ENCODE measurements around the gene FRS3.

The FRS3 gene

GRCh38 chr6:41790045-41790444 lies 10.3 kb upstream of the FRS3 start:
- Histone ChIP-seq H3K4me1 (ENCODE audit: control insufficient read depth, insufficient read depth, low read length) (peaks cover 6% of the 10 kb centered on the region; the same call in 1 of the 2 replicates), H3K36me3 (ENCODE audit: control insufficient read depth, insufficient read depth, low read length) (peaks cover 44% of the 10 kb centered on the region), H3K27ac (ENCODE audit: low read depth, low read length) (no peak overlapping the region), H3K4me3 (ENCODE audit: low read depth, low read length) (no peak overlapping the region), H3K9me3 (ENCODE audit: control insufficient read depth, insufficient read depth, low read depth, low read length) (no peaks in the 10 kb centered on the region), H3K9ac (ENCODE audit: low read length) (no peak overlapping the region), H3K27me3 (ENCODE audit: control insufficient read depth, insufficient read depth, low read length) (peaks cover 12% of the 10 kb centered on the region)

GRCh38 chr6:41789390-41789724 lies 9.7 kb upstream of the FRS3 start:
- Histone ChIP-seq H3K27ac (ENCODE audit: low read depth, low read length) (no peak overlapping the region), H3K36me3 (ENCODE audit: control insufficient read depth, insufficient read depth, low read length) (peaks cover 38% of the 10 kb centered on the region), H3K9ac (ENCODE audit: low read length) (no peak overlapping the region)

GRCh38 chr6:41787219-41787917 lies 7.7 kb upstream of the FRS3 start, which contains the start of gene TOMM6:
Gene TOMM6 (plus strand): TSS chr6:41787694. CDS start chr6:41787698, 4 bp downstream.
- Histone ChIP-seq H3K9ac (ENCODE audit: low read length) (peak within 1 kb of the TSS; percentile 92), H3K36me3 (ENCODE audit: control insufficient read depth, insufficient read depth, low read length) (peaks cover 35% of the 10 kb centered on the region), H3K9me3 (ENCODE audit: control insufficient read depth, insufficient read depth, low read depth, low read length) (no peaks in the 10 kb centered on the region), H3K4me1 (ENCODE audit: control insufficient read depth, insufficient read depth, low read length) (peaks cover 6% of the 10 kb centered on the region; the same call in 1 of the 2 replicates), H3K27me3 (ENCODE audit: control insufficient read depth, insufficient read depth, low read length) (peaks cover 38% of the 10 kb centered on the region), H3K4me3 (ENCODE audit: low read depth, low read length) (peak within 1 kb of the TSS; percentile 91), H3K27ac (ENCODE audit: low read depth, low read length) (peak within 1 kb of the TSS; percentile 93)

More at GRCh38 chr6:41789390-41789724, 9.7 kb upstream of the FRS3 start:
- no peak overlapping the region for H3K4me3 ChIP-seq (ENCODE audit: low read depth, low read length)
- no peaks in the 10 kb centered on the region for H3K9me3 ChIP-seq (ENCODE audit: control insufficient read depth, insufficient read depth, low read depth, low read length)
- peaks cover 6% of the 10 kb centered on the region; the same call in 1 of the 2 replicates for H3K4me1 ChIP-seq (ENCODE audit: control insufficient read depth, insufficient read depth, low read length)
- peaks cover 18% of the 10 kb centered on the region for H3K27me3 ChIP-seq (ENCODE audit: control insufficient read depth, insufficient read depth, low read length)

GRCh38 chr6:41786451-41787218 lies 6.9 kb upstream of the FRS3 start:
- H3K9ac ChIP-seq (ENCODE audit: low read length): peak overlapping the region; percentile 92
- H3K4me1 ChIP-seq (ENCODE audit: control insufficient read depth, insufficient read depth, low read length): peaks cover 6% of the 10 kb centered on the region; the same call in 1 of the 2 replicates
- H3K36me3 ChIP-seq (ENCODE audit: control insufficient read depth, insufficient read depth, low read length): peaks cover 27% of the 10 kb centered on the region
- no peak overlapping the region for H3K27ac ChIP-seq (ENCODE audit: low read depth, low read length)
- peak overlapping the region; percentile 91 for H3K4me3 ChIP-seq (ENCODE audit: low read depth, low read length)
- H3K27me3 ChIP-seq (ENCODE audit: control insufficient read depth, insufficient read depth, low read length): peaks cover 43% of the 10 kb centered on the region
- no peaks in the 10 kb centered on the region for H3K9me3 ChIP-seq (ENCODE audit: control insufficient read depth, insufficient read depth, low read depth, low read length)

- no peak overlapping the region for H3K27ac ChIP-seq (ENCODE audit: low read depth, low read length)
Measured at GRCh38 chr6:41785689-41786450, 6.2 kb upstream of the FRS3 start.

GRCh38 chr6:41785254-41785653 lies 5.6 kb upstream of the FRS3 start:
- Histone ChIP-seq H3K9me3 (ENCODE audit: control insufficient read depth, insufficient read depth, low read depth, low read length) (no peaks in the 10 kb centered on the region), H3K27me3 (ENCODE audit: control insufficient read depth, insufficient read depth, low read length) (peaks cover 54% of the 10 kb centered on the region), H3K36me3 (ENCODE audit: control insufficient read depth, insufficient read depth, low read length) (peaks cover 14% of the 10 kb centered on the region), H3K4me1 (ENCODE audit: control insufficient read depth, insufficient read depth, low read length) (peaks cover 11% of the 10 kb centered on the region), H3K27ac (ENCODE audit: low read depth, low read length) (no peak overlapping the region), H3K4me3 (ENCODE audit: low read depth, low read length) (no peak overlapping the region), H3K9ac (ENCODE audit: low read length) (no peak overlapping the region)

More at GRCh38 chr6:41785689-41786450, 6.2 kb upstream of the FRS3 start:
- Histone ChIP-seq H3K36me3 (ENCODE audit: control insufficient read depth, insufficient read depth, low read length) (peaks cover 21% of the 10 kb centered on the region), H3K9me3 (ENCODE audit: control insufficient read depth, insufficient read depth, low read depth, low read length) (no peaks in the 10 kb centered on the region), H3K4me3 (ENCODE audit: low read depth, low read length) (peak overlapping the region; percentile 91), H3K27me3 (ENCODE audit: control insufficient read depth, insufficient read depth, low read length) (peaks cover 51% of the 10 kb centered on the region), H3K9ac (ENCODE audit: low read length) (peak overlapping the region; percentile 51), H3K4me1 (ENCODE audit: control insufficient read depth, insufficient read depth, low read length) (peaks cover 11% of the 10 kb centered on the region)

- H3K27ac ChIP-seq (ENCODE audit: low read depth, low read length): no peak overlapping the region
- no peak overlapping the region for H3K4me3 ChIP-seq (ENCODE audit: low read depth, low read length)
- H3K9ac ChIP-seq (ENCODE audit: low read length): no peak overlapping the region
- H3K27me3 ChIP-seq (ENCODE audit: control insufficient read depth, insufficient read depth, low read length): peaks cover 54% of the 10 kb centered on the region
- no peaks in the 10 kb centered on the region for H3K9me3 ChIP-seq (ENCODE audit: control insufficient read depth, insufficient read depth, low read depth, low read length)
- peaks cover 11% of the 10 kb centered on the region for H3K4me1 ChIP-seq (ENCODE audit: control insufficient read depth, insufficient read depth, low read length)
- peaks cover 9% of the 10 kb centered on the region for H3K36me3 ChIP-seq (ENCODE audit: control insufficient read depth, insufficient read depth, low read length)
Measured at GRCh38 chr6:41784581-41785171, 5.0 kb upstream of the FRS3 start.

- Histone ChIP-seq H3K4me1 (ENCODE audit: control insufficient read depth, insufficient read depth, low read length) (peaks cover 18% of the 10 kb centered on the region), H3K9ac (ENCODE audit: low read length) (no peak overlapping the region), H3K9me3 (ENCODE audit: control insufficient read depth, insufficient read depth, low read depth, low read length) (no peaks in the 10 kb centered on the region), H3K27me3 (ENCODE audit: control insufficient read depth, insufficient read depth, low read length) (peaks cover 54% of the 10 kb centered on the region), H3K27ac (ENCODE audit: low read depth, low read length) (no peak overlapping the region), H3K4me3 (ENCODE audit: low read depth, low read length) (no peak overlapping the region), H3K36me3 (ENCODE audit: control insufficient read depth, insufficient read depth, low read length) (no peaks in the 10 kb centered on the region)
Measured at GRCh38 chr6:41783106-41783780, 3.5 kb upstream of the FRS3 start.

GRCh38 chr6:41781366-41781730 lies 1.6 kb upstream of the FRS3 start:
- Histone ChIP-seq H3K36me3 (ENCODE audit: control insufficient read depth, insufficient read depth, low read length) (no peaks in the 10 kb centered on the region), H3K27ac (ENCODE audit: low read depth, low read length) (no peak overlapping the region), H3K9ac (ENCODE audit: low read length) (no peak overlapping the region), H3K4me1 (ENCODE audit: control insufficient read depth, insufficient read depth, low read length) (peaks cover 18% of the 10 kb centered on the region), H3K4me3 (ENCODE audit: low read depth, low read length) (peak overlapping the region; percentile 82), H3K9me3 (ENCODE audit: control insufficient read depth, insufficient read depth, low read depth, low read length) (no peaks in the 10 kb centered on the region), H3K27me3 (ENCODE audit: control insufficient read depth, insufficient read depth, low read length) (peaks cover 54% of the 10 kb centered on the region)

All from HUES6 (cell line).